ENCODE measurements around the gene VPS37C. TPM values are rescaled to one million over a fixed set of nuclear protein-coding genes. Genes with fewer than 3 reads are reported as not detected.

VPS37C gene
- total RNA-seq, 1 donor: 15.5 TPM

GRCh38 chr11:61107888-61108287, 53.3 kb downstream of the VPS37C start:
- TF ChIP-seq CTCF (IDR thresholded peaks at IDR 0.05; ENCODE audit: insufficient read depth, low read depth, low read length): no peak
- H3K4me3 ChIP-seq (ENCODE audit: low read depth, low read length): no peak overlapping the region
- DNase-seq (ENCODE audit: low read depth): no peak

GRCh38 chr11:61106894-61107470, 54.2 kb downstream of the VPS37C start:
- DNase-seq (ENCODE audit: low read depth): no peak
- no peak overlapping the region for H3K4me3 ChIP-seq (ENCODE audit: low read depth, low read length)
- TF ChIP-seq CTCF (IDR thresholded peaks at IDR 0.05; ENCODE audit: insufficient read depth, low read depth, low read length): no peak

GRCh38 chr11:61106296-61106695, 54.9 kb downstream of the VPS37C start:
- DNase-seq (ENCODE audit: low read depth): no peak
- TF ChIP-seq CTCF (IDR thresholded peaks at IDR 0.05; ENCODE audit: insufficient read depth, low read depth, low read length): no peak
- H3K4me3 ChIP-seq (ENCODE audit: low read depth, low read length): no peak overlapping the region

GRCh38 chr11:61104963-61105362, 56.3 kb downstream of the VPS37C start:
- no peak overlapping the region for H3K4me3 ChIP-seq (ENCODE audit: low read depth, low read length)
- no peak for TF ChIP-seq CTCF (IDR thresholded peaks at IDR 0.05; ENCODE audit: insufficient read depth, low read depth, low read length)
- no peak for DNase-seq (ENCODE audit: low read depth)

GRCh38 chr11:61103851-61104423, 57.3 kb downstream of the VPS37C start:
- no peak for DNase-seq (ENCODE audit: low read depth)
- no peak for TF ChIP-seq CTCF (IDR thresholded peaks at IDR 0.05; ENCODE audit: insufficient read depth, low read depth, low read length)
- H3K4me3 ChIP-seq (ENCODE audit: low read depth, low read length): no peak overlapping the region

GRCh38 chr11:61102667-61103571, 58.3 kb downstream of the VPS37C start:
- no peak overlapping the region for H3K4me3 ChIP-seq (ENCODE audit: low read depth, low read length)
- TF ChIP-seq CTCF (IDR thresholded peaks at IDR 0.05; ENCODE audit: insufficient read depth, low read depth, low read length): no peak
- DNase-seq (ENCODE audit: low read depth): no peak
